Neural cell (in vitro differentiated cells): ENCODE measurements around the gene LRRC2.

Experiments
- CTCF ChIP-seq: fragments of 450-650 bp; IDR thresholded peaks from 2 replicates; pipeline ENCODE4 v1.5.1; 2014; ENCODE audit warnings: antibody characterized with exemption, mild to moderate bottlenecking, moderate library complexity; ENCODE audit not compliant: poor library complexity, severe bottlenecking
- EP300 ChIP-seq: fragments of 450-650 bp; conservative IDR thresholded peaks from 2 replicates; pipeline ENCODE4 v1.6.1; 2014; ENCODE audit warnings: antibody characterized with exemption, mild to moderate bottlenecking, moderate library complexity; ENCODE audit not compliant: poor library complexity, severe bottlenecking
- EZH2 ChIP-seq: fragments of 200-600, 300-800 bp; shearing (Covaris generic), sonication (generic); IDR thresholded peaks from 2 replicates; pipeline ENCODE4 v1.6.1; 2014; ENCODE audit warnings: antibody characterized with exemption, low read length, borderline replicate concordance, mild to moderate bottlenecking; ENCODE audit not compliant: insufficient read depth, poor library complexity, severe bottlenecking
- POLR2AphosphoS5 ChIP-seq: IDR thresholded peaks from 2 replicates; pipeline ENCODE4 v1.6.1; 2012
- RAD21 ChIP-seq: fragments of 450-650 bp; conservative IDR thresholded peaks from 2 replicates; pipeline ENCODE4 v1.6.1; 2014; ENCODE audit warnings: antibody characterized with exemption, mild to moderate bottlenecking, moderate library complexity
- REST ChIP-seq: IDR thresholded peaks from 2 replicates; pipeline ENCODE4 v1.6.1; 2012; ENCODE audit warnings: borderline replicate concordance
- SMC3 ChIP-seq: fragments of 450-650 bp; conservative IDR thresholded peaks from 2 replicates; pipeline ENCODE4 v1.6.1; 2014; ENCODE audit warnings: antibody characterized with exemption, mild to moderate bottlenecking, moderate library complexity; ENCODE audit not compliant: poor library complexity
- TAF1 ChIP-seq: IDR thresholded peaks from 2 replicates; pipeline ENCODE4 v1.6.1; 2012; ENCODE audit warnings: low read depth

GRCh38 chr3:46506526-46506925 lies 59.6 kb downstream of the LRRC2 start:
- TF ChIP-seq CTCF, result no peak
- TF ChIP-seq REST, result no peak
- no peak for TF ChIP-seq SMC3
- TF ChIP-seq EZH2, result no peak
- TF ChIP-seq RAD21, result no peak
- no peak for TF ChIP-seq POLR2AphosphoS5
- no peak for TF ChIP-seq TAF1
- TF ChIP-seq EP300, result no peak
